ENCODE measurements around the gene CRB1. TPM values are rescaled to one million over a fixed set of nuclear protein-coding genes. Genes with fewer than 3 reads are reported as not detected.

The CRB1 gene
- total and polyA plus RNA-seq, 8 donors, result 0.09 to 0.31 (median 0.26) TPM

GRCh38 chr1:197272791-197273190 is 4.7 kb downstream of the CRB1 start:
- DNase-seq (no peak), ATAC-seq (no peak)
- no peak overlapping the region for H3K4me3 ChIP-seq
- H3K27me3 ChIP-seq, result no peaks in the 10 kb centered on the region
- intact Hi-C loops (cut with DNase I), result no loop called here
- H3K36me3 ChIP-seq, result no peaks in the 10 kb centered on the region
- TF ChIP-seq CTCF (IDR thresholded peaks at IDR 0.05), result no peak
- H3K9me3 ChIP-seq, result no peaks in the 10 kb centered on the region
- no peaks in the 10 kb centered on the region for H3K4me1 ChIP-seq
- H3K27ac ChIP-seq, result no peak overlapping the region

GRCh38 chr1:197277166-197277565 is 9.1 kb downstream of the CRB1 start:
- H3K4me3 ChIP-seq, result no peak overlapping the region
- intact Hi-C loops (cut with DNase I), result no loop called here
- no peak overlapping the region for H3K27ac ChIP-seq
- no peaks in the 10 kb centered on the region for H3K9me3 ChIP-seq
- no peaks in the 10 kb centered on the region for H3K4me1 ChIP-seq
- ATAC-seq (no peak), DNase-seq (no peak)
- no peak for TF ChIP-seq CTCF (IDR thresholded peaks at IDR 0.05)
- no peaks in the 10 kb centered on the region for H3K36me3 ChIP-seq
- H3K27me3 ChIP-seq, result no peaks in the 10 kb centered on the region

- DNase-seq (no peak), ATAC-seq (no peak)
- no peak overlapping the region for H3K27ac ChIP-seq
- no peaks in the 10 kb centered on the region for H3K4me1 ChIP-seq
- no peaks in the 10 kb centered on the region for H3K36me3 ChIP-seq
- intact Hi-C loops (cut with DNase I), result no loop called here
- H3K4me3 ChIP-seq, result no peak overlapping the region
- H3K27me3 ChIP-seq, result no peaks in the 10 kb centered on the region
- no peaks in the 10 kb centered on the region for H3K9me3 ChIP-seq
- no peak for TF ChIP-seq CTCF (IDR thresholded peaks at IDR 0.05)
Measured at GRCh38 chr1:197284325-197284724, 16.3 kb downstream of the CRB1 start.

GRCh38 chr1:197284966-197285365 is 16.9 kb downstream of the CRB1 start:
- Histone ChIP-seq H3K36me3 (no peaks in the 10 kb centered on the region), H3K4me1 (no peaks in the 10 kb centered on the region), H3K4me3 (no peak overlapping the region), H3K9me3 (no peaks in the 10 kb centered on the region), H3K27me3 (no peaks in the 10 kb centered on the region), H3K27ac (no peak overlapping the region)
- TF ChIP-seq CTCF (IDR thresholded peaks at IDR 0.05), result no peak
- ATAC-seq (no peak), DNase-seq (no peak)
- intact Hi-C loops (cut with DNase I), result no loop called here

- DNase-seq (no peak), ATAC-seq (peak; percentile 18)
- Histone ChIP-seq H3K27me3 (no peaks in the 10 kb centered on the region), H3K9me3 (no peaks in the 10 kb centered on the region), H3K27ac (no peak overlapping the region), H3K4me3 (no peak overlapping the region), H3K4me1 (no peaks in the 10 kb centered on the region), H3K36me3 (no peaks in the 10 kb centered on the region)
- no peak for TF ChIP-seq CTCF (IDR thresholded peaks at IDR 0.05)
- intact Hi-C loops (cut with DNase I), result no loop called here
Measured at GRCh38 chr1:197285526-197286205, 17.6 kb downstream of the CRB1 start.

All from left lung (tissue), 10 donors.